ENCODE measurements around the gene PRKX.
"Not testable (repeated sequence)": the region's sequence is repeated elsewhere in the genome, so short reads cannot be mapped to it uniquely, and the experiment has no call there.

Gene PRKX

GRCh38 chrX:3651277-3651676, 62.2 kb downstream of the PRKX start:
- Histone ChIP-seq H4K20me1 (ENCODE audit: insufficient read depth, low read length) (no peaks in the 10 kb centered on the region), H3K79me2 (ENCODE audit: insufficient read depth, low read length) (no peaks in the 10 kb centered on the region)

GRCh38 chrX:3648084-3648483, 65.4 kb downstream of the PRKX start:
- Histone ChIP-seq H3K27me3 (ENCODE audit: insufficient read depth, low read length) (no peaks in the 10 kb centered on the region), H3K4me2 (ENCODE audit: low read length) (no peak overlapping the region), H3K9ac (ENCODE audit: low read length) (no peak overlapping the region), H3K27ac (ENCODE audit: low read depth, low read length, poor library complexity, severe bottlenecking) (no peak overlapping the region), H3K4me3 (ENCODE audit: low read depth, low read length, poor library complexity, severe bottlenecking) (no peak overlapping the region), H3F3A (ENCODE audit: insufficient read depth, low read length) (no peaks in the 10 kb centered on the region), H2AFZ (ENCODE audit: low read length) (no peak overlapping the region), H3K9me2 (ENCODE audit: low read depth, low read length) (no peaks in the 10 kb centered on the region), H3K36me3 (ENCODE audit: insufficient read depth, low read length) (peaks cover 17% of the 10 kb centered on the region; the same call in 1 of the 2 replicates), H3K79me2 (ENCODE audit: insufficient read depth, low read length) (no peaks in the 10 kb centered on the region), H3K4me1 (ENCODE audit: insufficient read depth, low read length, severe bottlenecking) (no peaks in the 10 kb centered on the region), H3K9me3 (ENCODE audit: low read length) (no peaks in the 10 kb centered on the region), H4K20me1 (ENCODE audit: insufficient read depth, low read length) (no peaks in the 10 kb centered on the region)
- TF ChIP-seq, protein P1, sequence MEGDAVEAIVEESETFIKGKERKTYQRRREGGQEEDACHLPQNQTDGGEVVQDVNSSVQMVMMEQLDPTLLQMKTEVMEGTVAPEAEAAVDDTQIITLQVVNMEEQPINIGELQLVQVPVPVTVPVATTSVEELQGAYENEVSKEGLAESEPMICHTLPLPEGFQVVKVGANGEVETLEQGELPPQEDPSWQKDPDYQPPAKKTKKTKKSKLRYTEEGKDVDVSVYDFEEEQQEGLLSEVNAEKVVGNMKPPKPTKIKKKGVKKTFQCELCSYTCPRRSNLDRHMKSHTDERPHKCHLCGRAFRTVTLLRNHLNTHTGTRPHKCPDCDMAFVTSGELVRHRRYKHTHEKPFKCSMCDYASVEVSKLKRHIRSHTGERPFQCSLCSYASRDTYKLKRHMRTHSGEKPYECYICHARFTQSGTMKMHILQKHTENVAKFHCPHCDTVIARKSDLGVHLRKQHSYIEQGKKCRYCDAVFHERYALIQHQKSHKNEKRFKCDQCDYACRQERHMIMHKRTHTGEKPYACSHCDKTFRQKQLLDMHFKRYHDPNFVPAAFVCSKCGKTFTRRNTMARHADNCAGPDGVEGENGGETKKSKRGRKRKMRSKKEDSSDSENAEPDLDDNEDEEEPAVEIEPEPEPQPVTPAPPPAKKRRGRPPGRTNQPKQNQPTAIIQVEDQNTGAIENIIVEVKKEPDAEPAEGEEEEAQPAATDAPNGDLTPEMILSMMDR (IDR thresholded peaks at IDR 0.05; ENCODE audit: low read length): no peak
- no peak for TF ChIP-seq EZH2 (IDR thresholded peaks at IDR 0.05; ENCODE audit: borderline replicate concordance, low read length)

More at GRCh38 chrX:3651277-3651676, 62.2 kb downstream of the PRKX start:
- no peak overlapping the region for H3K4me3 ChIP-seq (ENCODE audit: low read depth, low read length, poor library complexity, severe bottlenecking)
- H3K4me1 ChIP-seq (ENCODE audit: insufficient read depth, low read length, severe bottlenecking): no peaks in the 10 kb centered on the region
- peaks cover 18% of the 10 kb centered on the region; the same call in 1 of the 2 replicates for H3K36me3 ChIP-seq (ENCODE audit: insufficient read depth, low read length)
- TF ChIP-seq, protein P1 (IDR thresholded peaks at IDR 0.05; ENCODE audit: low read length): peak; percentile 53
- no peak for TF ChIP-seq EZH2 (IDR thresholded peaks at IDR 0.05; ENCODE audit: borderline replicate concordance, low read length)
- H3K27me3 ChIP-seq (ENCODE audit: insufficient read depth, low read length): no peaks in the 10 kb centered on the region
- no peak overlapping the region for H2AFZ ChIP-seq (ENCODE audit: low read length)
- no peaks in the 10 kb centered on the region for H3K9me3 ChIP-seq (ENCODE audit: low read length)
- H3K4me2 ChIP-seq (ENCODE audit: low read length): no peak overlapping the region
- no peaks in the 10 kb centered on the region for H3F3A ChIP-seq (ENCODE audit: insufficient read depth, low read length)
- no peaks in the 10 kb centered on the region for H3K9me2 ChIP-seq (ENCODE audit: low read depth, low read length)
- H3K9ac ChIP-seq (ENCODE audit: low read length): no peak overlapping the region
- H3K27ac ChIP-seq (ENCODE audit: low read depth, low read length, poor library complexity, severe bottlenecking): no peak overlapping the region

GRCh38 chrX:3639858-3640631, 73.4 kb downstream of the PRKX start:
- not testable (repeated sequence) for H3K36me3 ChIP-seq (ENCODE audit: insufficient read depth, low read length); H3F3A ChIP-seq (ENCODE audit: insufficient read depth, low read length); H3K4me2 ChIP-seq (ENCODE audit: low read length); H3K27ac ChIP-seq (ENCODE audit: low read depth, low read length, poor library complexity, severe bottlenecking); H3K27me3 ChIP-seq (ENCODE audit: insufficient read depth, low read length); H3K4me1 ChIP-seq (ENCODE audit: insufficient read depth, low read length, severe bottlenecking); H2AFZ ChIP-seq (ENCODE audit: low read length); H3K9ac ChIP-seq (ENCODE audit: low read length); H4K20me1 ChIP-seq (ENCODE audit: insufficient read depth, low read length); H3K9me3 ChIP-seq (ENCODE audit: low read length); H3K4me3 ChIP-seq (ENCODE audit: low read depth, low read length, poor library complexity, severe bottlenecking); H3K9me2 ChIP-seq (ENCODE audit: low read depth, low read length); H3K79me2 ChIP-seq (ENCODE audit: insufficient read depth, low read length)

- no peaks in the 10 kb centered on the region for H3K4me1 ChIP-seq (ENCODE audit: insufficient read depth, low read length, severe bottlenecking)
- TF ChIP-seq EZH2 (IDR thresholded peaks at IDR 0.05; ENCODE audit: borderline replicate concordance, low read length): no peak
- TF ChIP-seq, protein P1 (IDR thresholded peaks at IDR 0.05; ENCODE audit: low read length): no peak
- H4K20me1 ChIP-seq (ENCODE audit: insufficient read depth, low read length): no peaks in the 10 kb centered on the region
- no peak overlapping the region for H2AFZ ChIP-seq (ENCODE audit: low read length)
- no peaks in the 10 kb centered on the region for H3F3A ChIP-seq (ENCODE audit: insufficient read depth, low read length)
- H3K36me3 ChIP-seq (ENCODE audit: insufficient read depth, low read length): peaks cover 4% of the 10 kb centered on the region; the same call in 1 of the 2 replicates
- H3K27ac ChIP-seq (ENCODE audit: low read depth, low read length, poor library complexity, severe bottlenecking): no peak overlapping the region
- H3K27me3 ChIP-seq (ENCODE audit: insufficient read depth, low read length): no peaks in the 10 kb centered on the region
- no peak overlapping the region for H3K4me2 ChIP-seq (ENCODE audit: low read length)
- no peaks in the 10 kb centered on the region for H3K9me2 ChIP-seq (ENCODE audit: low read depth, low read length)
- H3K4me3 ChIP-seq (ENCODE audit: low read depth, low read length, poor library complexity, severe bottlenecking): no peak overlapping the region
- no peak overlapping the region for H3K9ac ChIP-seq (ENCODE audit: low read length)
- no peaks in the 10 kb centered on the region for H3K79me2 ChIP-seq (ENCODE audit: insufficient read depth, low read length)
- no peaks in the 10 kb centered on the region for H3K9me3 ChIP-seq (ENCODE audit: low read length)
These were observed 74.2 kb downstream of the PRKX start for GRCh38 chrX:3639236-3639635.
